Right forelimb (tissue), 1 donor: Measurements from ENCODE around the gene TMEM132D.
"Not testable (repeated sequence)": the region's sequence is repeated elsewhere in the genome, so short reads cannot be mapped to it uniquely, and the experiment has no call there.

ENCODE experiments used
- DNase-seq: peaks from one replicate; pipeline ENCODE4 v3.0.0-alpha.2; 2018

Gene TMEM132D

DNA sequence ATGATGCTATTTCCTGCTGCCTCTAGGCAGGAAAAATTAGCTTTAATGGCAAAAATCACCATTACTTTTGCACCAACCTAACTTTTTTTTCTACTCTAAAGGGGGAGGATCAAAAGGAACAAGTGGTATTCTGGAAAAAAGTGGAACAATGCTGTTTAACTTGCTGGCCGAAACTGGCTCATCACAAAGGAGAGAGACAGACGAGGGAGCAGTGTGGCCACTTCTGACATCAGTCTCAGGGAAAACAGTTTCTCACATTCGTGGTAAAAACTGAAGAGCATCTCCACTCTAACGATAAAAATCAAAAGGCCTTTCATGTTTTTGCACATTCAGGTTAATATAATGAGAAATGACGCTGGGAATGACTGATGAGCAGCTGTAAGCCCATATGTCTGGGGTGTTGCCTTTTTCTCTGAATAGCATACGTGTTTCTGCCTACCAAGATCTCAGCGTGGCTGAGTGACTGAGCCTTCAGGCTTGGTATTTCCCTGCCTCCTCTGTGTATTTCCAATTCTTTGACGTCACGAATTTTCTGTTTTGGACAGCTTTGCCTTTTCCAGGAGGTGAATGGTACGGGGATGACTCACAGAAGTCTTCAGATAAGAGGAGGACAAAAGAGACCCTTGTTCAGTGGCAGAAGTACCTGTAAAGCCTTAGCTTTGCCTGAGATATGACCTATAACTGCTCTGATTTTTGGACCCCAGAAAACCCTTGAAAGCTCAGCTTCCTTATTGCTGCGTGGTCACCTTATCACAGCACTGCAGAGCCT, 691.8 kb downstream of the TMEM132D start:
- DNase-seq, result no peak

DNA sequence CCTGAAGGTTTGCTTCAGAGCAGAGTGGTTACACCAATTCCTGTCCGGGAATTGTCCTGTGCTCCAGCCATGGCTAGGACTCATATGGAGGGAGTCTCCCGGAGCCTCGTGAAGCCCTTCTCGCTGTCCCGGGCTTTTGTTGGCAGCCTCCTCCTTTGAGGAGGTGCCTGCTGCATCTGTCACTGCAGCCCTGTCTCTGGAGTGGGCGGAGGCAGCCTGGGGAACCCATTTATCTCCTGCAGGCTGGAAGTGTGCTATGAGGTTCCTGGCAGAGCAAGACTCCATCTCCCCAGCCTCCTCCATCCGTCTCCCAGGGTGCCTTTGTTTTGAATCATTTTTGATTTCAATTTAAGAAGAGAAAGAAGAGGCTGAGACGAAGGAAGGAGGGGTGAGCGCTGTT, 695.3 kb downstream of the TMEM132D start:
- no peak for DNase-seq

DNA sequence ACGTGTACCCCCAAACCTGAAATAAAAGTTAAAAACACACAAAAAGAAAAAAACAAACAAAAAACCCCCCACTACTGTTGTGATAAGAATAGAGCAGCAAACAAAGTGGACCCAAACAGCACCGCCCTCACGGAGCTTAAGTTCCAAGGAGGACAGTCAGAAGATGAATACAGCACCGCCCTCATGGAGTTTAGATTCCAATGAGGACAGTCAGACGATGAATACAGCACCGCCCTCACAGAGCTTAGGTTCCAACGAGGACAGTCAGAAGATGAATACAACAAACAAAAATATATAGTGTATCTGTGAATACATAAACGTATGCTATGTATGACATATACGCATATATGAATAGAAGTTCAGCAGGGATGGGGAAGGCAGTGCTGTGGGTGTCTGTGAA, 696.7 kb downstream of the TMEM132D start:
- DNase-seq, result no peak

DNA sequence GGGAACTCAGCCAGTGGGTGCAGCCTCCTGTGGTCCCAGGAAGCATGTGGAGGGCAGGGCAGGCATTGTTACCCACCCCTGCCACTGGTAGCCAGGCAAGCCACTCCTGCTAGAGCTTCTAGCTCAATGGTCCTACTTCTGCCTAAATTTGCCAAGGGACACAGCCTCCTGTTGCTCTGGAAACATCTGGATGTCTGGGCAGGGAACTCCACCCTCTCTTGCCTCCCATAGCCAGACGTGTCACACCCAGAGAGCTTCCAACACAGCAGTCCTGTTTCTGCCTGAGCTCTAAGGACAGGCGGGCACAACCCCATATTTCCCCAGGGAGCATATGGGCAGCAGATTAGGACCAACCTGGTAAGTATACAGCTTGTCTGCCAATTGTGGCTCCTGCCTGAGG, 700.4 kb downstream of the TMEM132D start:
- no peak for DNase-seq

DNA sequence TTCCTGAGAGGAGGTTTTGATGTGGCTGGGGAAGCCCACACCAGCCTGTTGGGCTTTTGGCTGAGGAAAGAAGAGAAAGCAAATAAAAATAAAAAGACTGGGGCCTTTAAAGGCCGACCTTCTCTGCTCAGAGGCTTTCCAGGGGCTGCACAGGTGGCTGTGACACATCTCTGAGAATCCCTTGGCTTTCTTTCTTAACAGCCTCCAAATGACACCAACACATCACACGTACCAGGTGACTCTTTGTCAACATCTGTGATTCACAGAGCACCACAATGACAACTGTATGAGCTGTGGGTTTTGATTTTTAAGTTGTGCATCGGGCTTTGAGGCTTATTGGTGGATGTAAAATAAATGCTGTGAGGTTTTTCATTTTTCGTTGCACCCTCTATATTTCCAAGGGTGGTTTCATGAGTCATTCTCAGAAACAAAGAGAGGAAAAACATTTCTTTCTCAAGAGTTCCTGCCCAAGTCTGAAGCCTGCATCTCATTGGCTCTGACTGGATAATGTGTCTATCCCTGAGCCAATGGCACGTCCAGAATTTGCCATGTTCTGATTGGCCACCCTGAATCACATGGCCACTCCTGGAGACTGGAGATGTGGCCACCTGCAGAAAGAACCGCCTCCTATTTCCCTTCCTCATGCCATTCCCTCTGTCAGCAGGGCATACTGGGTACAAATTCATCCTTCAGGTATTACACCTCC, 701.6 kb downstream of the TMEM132D start:
- no peak for DNase-seq

DNA sequence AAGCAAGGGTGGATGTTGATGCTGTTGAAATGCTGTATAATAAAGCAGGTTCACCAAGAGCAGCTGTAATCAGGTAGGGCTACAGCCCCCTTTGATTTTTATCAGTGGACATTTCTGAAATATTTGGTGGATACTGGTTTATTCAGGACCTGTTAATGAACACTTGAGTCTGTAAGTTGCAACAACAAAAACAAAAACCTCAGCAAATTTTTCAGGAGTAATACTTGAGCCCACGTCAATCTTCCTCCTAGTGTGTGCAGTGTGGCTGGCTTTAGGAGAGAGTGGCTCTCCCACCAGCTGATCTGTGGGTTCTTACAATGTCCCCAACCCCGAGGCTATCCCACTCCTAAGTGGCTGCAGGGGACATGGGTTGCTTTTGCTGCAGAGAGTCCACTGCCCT, 702.8 kb downstream of the TMEM132D start:
- no peak for DNase-seq

DNA sequence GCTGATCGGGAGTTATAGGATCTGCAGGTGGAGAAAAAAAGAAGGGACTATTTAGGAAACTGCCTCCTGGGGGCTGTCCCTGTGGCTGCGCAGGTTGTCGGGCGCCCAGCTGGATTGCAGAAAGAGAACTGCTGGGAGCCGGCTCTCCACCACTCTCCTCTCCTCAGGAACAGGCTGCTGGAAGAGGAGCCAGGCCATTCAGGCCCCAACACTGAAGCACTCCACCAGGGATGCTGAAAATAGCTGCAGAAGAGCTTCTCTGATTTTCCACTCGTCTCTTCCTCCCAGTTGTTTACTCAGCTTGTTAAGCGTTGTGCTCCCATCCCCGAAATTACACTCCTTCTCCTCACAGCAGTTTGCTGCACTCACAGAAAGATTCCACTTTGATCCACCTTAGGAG, 703.2 kb downstream of the TMEM132D start:
- DNase-seq, result no peak

DNA sequence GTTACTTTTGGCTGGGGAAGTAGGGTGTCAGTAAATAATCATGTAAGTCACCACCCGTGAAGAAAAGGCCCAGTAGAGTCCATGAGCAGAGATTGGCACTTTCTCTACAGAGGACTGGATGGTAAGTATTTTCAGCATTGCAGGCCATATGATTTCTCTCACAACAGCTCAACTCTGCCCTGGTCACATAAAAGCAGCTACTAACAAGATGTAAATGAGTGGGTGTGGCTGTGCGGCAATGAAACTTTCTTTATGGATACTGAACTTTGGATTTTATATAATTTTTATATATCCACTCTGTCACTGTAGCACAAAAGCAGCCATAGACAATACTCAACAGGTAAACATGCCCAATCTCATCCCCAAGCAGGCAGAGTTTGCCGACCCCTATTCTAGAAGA, 706.9 kb downstream of the TMEM132D start:
- no peak for DNase-seq

DNA sequence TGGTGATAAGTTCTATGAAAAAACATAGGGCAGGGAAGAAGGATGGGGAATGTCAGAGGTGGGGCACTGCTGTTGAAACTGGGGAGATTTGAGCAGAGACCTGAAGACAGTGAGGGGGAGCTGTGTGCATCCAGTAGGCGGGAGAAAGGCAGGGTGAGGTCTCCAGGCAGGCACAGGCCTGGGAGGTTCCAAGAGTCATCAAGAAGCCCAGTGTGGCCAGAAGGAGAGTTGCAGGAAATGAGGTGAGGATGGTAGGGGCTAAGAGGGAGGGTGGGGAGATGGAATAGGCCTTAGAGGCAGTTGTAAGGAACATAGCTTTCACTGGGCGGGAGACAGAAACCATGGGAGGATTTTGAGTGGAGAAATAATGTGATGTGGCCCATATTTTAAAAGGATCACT, 708.7 kb downstream of the TMEM132D start:
- no peak for DNase-seq

DNA sequence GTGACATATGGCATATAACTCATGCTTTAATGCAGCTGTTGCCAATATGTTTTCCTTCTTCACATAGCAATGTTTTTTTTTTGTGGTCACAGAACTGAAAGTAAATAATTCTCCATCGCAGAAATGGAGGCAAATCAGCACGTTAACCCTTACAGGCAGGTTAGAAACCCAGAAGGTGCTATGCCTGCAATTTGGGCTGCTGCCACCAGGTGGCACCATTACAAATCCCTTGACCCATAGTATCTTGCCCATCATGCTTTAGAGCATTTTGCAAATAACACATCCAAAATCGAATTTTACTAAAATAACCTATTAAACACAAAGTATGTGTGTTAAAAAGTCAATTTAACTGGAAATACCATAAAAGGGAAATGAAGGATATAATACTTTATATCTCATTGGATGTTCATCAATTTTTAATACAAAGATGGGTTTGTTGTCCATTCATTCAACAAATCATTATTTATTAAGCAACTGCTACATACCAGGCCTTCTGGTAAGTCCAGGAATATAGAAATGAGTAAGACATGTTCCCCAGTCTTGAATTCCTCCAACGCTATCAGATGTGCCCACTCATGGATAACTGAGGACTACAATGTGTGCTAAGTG, 710.5 kb downstream of the TMEM132D start:
- no peak for DNase-seq

DNA sequence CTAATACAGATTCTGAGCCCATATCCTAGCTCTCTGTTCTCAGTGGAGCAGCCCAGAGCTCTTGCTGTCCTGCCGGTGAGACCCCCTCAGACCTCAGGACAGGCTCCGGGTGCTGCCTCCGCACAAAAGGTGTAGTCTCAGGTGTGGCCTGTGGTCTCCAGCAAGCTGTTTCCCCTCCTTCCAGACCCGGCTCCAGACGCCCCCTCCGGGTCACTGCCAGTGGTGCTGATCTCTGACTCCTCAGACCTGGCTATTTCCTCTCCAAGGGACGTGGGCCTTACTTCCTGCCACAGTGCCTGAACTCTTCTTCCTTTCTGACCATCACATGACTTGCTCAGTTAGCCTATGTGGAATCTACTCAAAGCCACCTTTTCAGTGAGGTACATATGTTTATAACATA, 713.0 kb downstream of the TMEM132D start:
- no peak for DNase-seq

DNA sequence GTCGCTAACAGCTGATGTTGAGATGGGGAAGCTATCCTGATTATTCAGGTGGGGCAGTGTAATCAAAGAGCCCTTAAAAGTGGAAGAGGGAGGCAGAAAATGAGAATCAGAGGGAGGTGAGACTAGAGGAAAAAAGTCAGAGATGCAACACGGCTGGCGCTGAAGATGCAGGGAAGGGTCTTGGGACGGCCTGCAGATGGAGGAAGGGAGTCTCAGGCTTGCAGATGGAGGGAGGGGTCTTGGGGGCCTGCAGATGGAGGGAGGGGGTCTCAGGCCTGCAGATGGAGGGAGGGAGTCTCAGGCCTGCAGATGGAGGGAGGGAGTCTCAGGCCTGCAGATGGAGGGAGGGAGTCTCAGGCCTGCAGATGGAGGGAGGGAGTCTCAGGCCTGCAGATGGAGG, 713.9 kb downstream of the TMEM132D start:
- DNase-seq, result not testable (repeated sequence)

DNA sequence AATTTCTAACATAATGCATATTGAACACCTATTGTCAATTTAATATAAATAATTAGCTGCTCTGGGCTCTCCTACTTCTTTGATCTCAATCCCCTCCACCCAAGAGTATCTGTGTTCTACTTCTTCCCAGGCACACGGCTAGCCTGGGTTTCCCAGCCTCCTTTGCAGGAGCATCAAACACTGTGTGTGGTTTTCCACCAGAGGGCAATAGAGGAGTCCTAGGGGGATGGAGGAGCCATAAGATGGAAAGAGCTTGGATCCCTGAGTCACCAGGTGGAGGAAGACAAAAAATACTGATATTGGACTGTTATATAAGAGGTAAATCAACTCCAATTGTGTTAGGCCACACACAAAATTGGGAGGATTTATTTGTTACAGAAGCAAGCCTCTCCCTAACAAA, 716.9 kb downstream of the TMEM132D start:
- DNase-seq, result no peak

DNA sequence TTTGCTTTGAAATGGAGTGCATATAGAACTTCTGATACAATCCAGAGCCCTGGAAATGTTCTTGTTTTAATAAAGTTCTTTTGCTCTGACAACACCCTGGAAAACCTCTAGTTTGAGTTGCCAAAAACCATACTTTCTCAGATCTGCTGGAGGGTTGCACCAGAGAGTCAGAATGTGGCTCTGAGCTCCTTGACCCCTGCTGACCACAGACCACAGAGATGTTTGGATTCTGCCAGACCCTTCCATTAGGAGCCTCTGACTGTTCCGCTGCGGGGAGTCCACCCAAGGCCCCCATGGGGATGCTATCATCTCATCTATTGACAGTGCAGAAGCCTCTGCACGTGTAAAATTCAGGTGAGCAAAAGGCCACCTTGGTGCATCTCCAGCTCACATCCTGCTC, 718.0 kb downstream of the TMEM132D start:
- no peak for DNase-seq

DNA sequence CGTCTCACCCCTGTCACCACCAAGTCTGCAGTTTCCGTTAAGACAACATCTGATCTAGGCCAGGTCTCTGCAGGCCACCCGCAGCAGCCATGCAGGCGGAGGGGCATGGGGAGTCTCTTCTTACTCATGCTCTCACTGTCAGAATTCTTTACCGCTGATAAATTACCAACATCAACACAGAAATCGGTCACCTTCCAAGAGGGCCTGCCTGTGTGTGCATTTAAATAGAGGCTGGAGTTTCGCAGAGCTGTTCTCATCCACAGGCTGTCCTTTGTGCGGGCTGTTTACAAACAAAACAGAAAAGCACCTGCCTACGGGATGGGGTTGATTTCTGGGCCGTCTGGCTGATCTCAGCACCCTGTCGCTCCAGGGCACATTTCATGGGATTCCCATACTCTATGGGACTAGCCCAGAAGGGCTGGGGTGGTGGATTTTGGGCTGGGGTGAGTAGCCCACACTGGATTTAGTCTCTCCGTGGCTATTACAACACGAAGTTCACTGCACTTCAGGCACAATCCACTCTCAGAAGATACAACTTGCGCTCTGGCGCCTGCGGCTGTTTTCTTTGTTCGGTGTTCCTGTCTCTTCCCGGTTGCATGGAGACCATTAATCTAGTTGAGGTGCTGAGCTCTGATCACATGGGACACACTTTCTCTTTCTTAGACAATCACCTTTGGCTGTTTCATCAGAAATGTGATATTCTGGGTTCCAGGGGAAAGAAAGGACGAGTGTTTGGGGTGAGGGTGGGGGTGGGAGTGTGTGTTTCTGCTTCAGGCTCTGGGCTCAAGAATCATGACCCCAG, 719.5 kb downstream of the TMEM132D start:
- DNase-seq, result no peak

DNA sequence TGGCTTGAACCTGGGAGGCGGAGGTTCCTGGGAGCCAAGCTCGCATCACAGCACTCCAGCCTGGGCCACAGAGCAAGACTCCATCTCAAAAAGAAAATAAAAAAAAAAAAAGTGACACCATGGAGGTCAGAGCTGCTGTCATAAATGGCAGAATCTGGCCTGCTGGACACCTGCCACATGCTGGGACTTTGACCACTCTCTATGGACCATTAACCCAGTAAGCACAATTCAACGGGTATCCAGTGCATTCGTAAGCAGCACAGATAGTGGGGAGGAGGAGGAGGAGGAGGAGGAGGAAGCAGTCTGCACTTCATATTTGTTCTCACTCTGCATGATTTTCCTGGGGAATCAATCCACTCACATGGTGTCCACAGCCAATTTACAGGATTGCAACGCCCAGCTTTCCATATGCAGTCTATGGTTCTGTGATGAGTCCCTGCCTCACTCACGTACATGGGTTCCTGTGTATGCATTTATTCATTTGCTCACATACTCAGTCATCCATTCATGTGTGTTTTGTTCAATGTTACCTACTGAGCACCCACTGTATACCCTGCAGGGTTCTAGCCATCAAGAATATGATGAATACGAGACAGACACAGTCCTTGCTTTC, 723.8 kb downstream of the TMEM132D start:
- no peak for DNase-seq

DNA sequence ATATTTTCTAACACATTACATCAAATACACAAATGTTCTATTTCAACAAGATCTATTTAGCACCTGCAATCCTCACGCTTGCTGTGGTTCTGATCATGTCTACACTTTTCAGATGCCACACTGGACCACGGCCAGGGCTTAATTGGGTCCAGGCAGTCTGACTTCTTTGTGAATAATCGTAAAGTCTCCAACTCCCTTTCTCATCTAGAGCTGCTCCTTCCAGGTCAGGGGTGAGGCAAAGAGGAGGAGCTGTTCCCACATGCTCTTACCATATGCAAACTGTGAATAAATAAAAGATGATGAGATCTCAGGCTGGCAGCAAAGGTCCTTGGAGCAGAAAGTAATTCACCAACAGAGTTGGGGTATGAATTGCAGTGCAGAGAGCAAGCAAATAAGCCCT, 733.9 kb downstream of the TMEM132D start:
- no peak for DNase-seq

DNA sequence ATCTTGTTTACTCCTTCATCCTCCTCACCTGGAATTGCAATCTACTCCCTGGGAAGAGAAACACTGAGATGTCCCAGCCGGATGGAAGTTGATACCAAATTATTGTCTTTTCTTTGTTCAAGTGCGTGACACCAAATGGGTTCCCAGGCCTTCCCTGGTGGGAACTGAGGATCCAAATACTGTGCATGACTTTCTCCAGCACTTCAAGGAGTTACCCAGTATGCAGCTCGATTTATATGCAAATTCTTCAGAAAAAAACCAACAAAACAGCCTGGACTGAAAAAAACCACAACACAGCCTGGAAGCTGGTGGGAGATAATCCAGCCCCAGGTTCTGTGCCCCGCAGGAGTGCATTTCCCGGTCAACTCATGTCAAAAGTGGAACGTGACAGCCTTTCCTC, 740.0 kb downstream of the TMEM132D start:
- no peak for DNase-seq

DNA sequence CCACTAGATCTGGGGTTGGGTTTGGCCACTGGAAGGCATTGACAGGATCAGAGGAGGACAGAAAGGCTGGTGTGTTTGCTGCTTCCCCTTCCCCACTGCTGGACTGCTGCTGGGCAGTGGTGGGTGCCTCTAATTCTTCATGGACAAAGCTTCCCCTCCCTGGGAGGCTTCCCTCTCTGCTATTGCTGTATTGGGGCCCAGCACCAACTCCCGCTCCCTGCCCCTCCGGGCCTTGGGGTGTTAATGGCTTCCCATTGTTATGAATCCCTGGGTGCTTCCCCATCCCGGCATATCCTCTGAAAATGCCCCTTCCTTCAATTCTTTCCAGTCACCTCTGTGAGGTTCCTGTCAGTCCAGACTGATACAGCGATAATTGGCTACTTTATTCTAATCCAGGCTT, 740.4 kb downstream of the TMEM132D start:
- DNase-seq, result no peak

DNA sequence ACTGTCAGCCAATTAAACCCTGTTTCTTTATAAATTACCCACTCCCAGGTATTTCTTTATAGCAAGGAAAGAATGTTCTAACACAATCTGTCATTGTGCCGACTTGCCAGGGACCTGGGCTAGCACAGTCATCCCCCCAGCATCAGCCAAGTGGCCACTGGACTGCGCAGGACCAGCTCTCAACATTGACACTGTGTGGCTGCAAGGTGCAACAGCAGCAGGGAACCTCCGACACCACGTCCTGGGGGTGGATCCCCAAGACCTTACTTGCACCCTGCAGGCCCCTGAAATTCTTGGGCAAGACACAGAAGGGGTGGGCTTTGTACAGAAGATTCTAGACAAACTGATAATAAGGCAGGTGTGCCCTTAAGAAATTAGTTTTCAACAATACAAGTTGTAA, 741.0 kb downstream of the TMEM132D start:
- no peak for DNase-seq

DNA sequence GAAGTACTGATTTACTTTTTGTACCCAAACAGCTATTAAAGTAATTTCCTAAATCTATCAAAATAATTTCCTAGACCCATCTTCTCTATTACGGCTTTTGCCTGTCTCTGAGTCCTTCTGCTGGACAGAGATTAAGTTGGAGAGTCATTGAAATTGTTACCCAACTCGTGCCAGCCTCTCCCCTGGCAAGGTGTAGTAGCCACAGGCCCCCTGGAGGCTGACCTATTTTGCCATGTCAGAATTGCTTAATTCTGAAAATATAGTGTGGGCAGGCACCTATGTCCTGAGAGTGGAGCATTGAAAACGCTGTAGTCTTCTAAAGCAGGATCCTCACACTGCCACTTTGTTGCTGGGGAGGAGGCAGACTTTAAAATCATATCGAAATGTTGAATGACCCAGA, 742.3 kb downstream of the TMEM132D start:
- DNase-seq, result no peak

DNA sequence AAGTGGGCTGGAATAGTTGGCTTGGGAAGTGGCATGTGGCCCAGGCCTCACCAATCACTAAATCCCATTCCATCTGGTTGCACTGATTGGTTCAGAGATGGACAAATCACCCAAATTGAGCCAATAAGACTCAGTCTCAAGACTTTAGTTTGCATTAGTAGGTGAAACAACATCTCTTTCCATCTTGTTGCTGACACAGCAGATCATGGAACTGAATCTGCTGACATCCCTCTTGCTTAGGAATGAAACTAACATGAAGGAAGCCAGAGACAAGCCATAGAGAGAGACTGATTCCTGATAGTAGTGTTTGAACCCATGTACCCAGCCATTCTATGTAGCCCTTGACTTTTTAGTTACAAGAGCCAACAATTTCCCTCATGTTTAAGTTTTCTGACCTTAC, 743.5 kb downstream of the TMEM132D start:
- no peak for DNase-seq
